ENCODE measurements around the gene OSBPL2.

Gene OSBPL2

DNA sequence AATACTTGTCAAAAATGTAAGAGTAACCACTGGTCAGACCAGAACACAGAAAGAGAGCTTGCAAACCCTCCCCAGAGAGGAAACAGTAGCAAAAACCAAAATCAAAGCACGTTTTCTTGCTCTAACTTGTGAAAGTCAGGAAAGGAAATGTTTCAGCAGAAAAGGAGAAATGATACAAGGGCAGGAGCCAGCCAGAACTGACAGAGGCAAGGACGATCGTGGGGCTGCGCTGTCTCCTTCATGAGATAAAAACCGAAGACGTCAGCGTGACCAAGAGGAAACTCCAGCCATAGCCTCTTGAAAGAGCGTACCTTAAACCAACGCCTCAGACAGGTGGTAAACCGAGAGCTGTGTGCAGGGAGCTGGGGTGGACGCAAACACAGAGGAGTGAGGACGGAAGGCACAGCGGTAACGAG is 101.3 kb downstream of the OSBPL2 start:
- no peak for DNase-seq (ENCODE audit: low read depth in 3 of 3)

DNA sequence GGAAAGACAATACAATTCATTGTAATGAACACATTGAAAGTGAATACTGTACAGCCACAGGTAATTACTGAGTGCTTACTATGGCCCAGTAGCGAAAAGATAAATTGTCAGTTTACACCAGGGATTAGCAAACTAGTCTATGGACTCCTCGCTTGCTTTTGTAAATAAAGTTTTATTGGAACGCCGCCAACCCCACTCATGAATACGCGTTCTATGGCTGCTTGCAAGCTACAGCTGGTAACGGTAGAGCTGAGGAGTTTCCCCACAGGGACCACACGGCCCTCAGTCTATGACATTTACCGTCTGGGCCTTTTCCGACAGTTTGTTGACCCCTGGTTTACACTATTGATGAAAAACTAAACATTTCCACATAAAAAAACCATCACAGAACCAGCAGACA is 104.6 kb downstream of the OSBPL2 start:
- DNase-seq (ENCODE audit: low read depth in 3 of 3): no peak

DNA sequence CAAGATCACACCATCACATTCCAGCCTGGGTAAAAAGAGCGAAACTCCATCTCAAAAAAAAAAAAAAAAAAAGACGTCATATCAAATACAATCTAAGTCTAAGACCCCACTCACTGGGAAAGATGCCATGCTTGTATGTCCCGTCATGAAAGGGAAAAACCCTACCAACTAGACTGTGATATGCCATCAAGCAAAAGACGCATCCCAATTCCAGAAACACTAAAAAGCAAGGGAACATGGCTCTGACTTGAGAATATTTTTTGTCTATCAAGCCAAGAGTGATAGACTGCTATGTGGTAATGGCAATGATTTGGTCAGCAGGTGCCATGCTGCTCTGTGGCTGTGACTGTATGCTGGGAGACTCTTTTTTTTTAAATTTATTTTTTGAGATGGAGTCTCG is 105.8 kb downstream of the OSBPL2 start:
- no peak for DNase-seq (ENCODE audit: low read depth in 3 of 3)

DNA sequence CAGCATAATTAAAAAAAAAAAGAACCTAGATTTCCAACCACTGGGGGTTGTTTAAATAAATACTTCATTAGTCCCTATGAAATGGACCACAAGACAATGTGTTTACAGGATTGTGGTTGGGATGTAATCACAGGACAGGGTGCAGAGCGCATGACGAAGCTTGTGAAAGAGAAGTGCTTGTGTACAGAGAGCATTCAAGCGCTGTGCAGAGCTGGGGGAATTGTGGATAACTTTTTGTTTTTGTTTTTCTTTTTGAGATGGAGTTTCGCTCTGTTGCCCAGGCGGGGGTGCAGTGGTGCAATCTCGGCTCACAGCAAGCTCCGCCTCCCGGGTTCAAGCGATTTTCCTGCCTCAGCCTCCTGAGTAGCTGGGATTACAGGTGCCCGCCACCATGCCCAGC is 106.5 kb downstream of the OSBPL2 start:
- no peak for DNase-seq (ENCODE audit: low read depth in 3 of 3)

Data from stimulated activated CD4-positive, alpha-beta T cell treated with anti-CD3 and anti-CD28 coated beads, TNF-alpha, amount 100 ng/mL, for 4 hours (primary cell).